Neutrophil (primary cell): ENCODE data around the gene SNAP47.

Source experiments
- H3K27ac ChIP-seq: fragments of 200-600 bp; sonication (generic); 2 replicates; pipeline ENCODE4 v1.5.1; 2016; ENCODE audit warnings: mild to moderate bottlenecking, moderate library complexity
- H3K27me3 ChIP-seq: fragments of 200-600 bp; sonication (generic); 2 replicates; pipeline ENCODE4 v1.6.0; 2016; ENCODE audit warnings: mild to moderate bottlenecking
- H3K36me3 ChIP-seq: fragments of 200-600 bp; sonication (generic); 2 replicates; pipeline ENCODE4 v1.5.1; 2017
- H3K4me1 ChIP-seq, 2 experiments: fragments of 200-600 bp in 1 of 2; sonication (generic) in 1 of 2; 1 replicate in 1 of 2; 2 replicates in 1 of 2; pipeline versions ENCODE4 v1.5.1 to v1.6.1; 2013 to 2016; ENCODE audit warnings: low read depth in 1 of 2, low read length in 1 of 2, mild to moderate bottlenecking in 1 of 2, moderate library complexity in 1 of 2; ENCODE audit not compliant: control insufficient read depth in 1 of 2, insufficient read depth in 1 of 2
- H3K4me3 ChIP-seq, 2 experiments: fragments of 200-600 bp in 1 of 2; sonication (generic) in 1 of 2; 1 replicate in 1 of 2; 2 replicates in 1 of 2; pipeline ENCODE4 v1.5.1; 2013 to 2016; ENCODE audit warnings: low read depth in 1 of 2, low read length in 1 of 2, mild to moderate bottlenecking in 1 of 2, moderate library complexity in 1 of 2
- H3K9me3 ChIP-seq: fragments of 200-600 bp; sonication (generic); 2 replicates; pipeline ENCODE4 v1.5.1; 2016
- TF ChIP-seq, protein P1 (sequence below): fragments of 200-600 bp; sonication (generic); IDR thresholded peaks from 2 replicates; pipeline ENCODE4 v1.5.1; 2016; ENCODE audit warnings: antibody characterized with exemption

SNAP47 gene

DNA sequence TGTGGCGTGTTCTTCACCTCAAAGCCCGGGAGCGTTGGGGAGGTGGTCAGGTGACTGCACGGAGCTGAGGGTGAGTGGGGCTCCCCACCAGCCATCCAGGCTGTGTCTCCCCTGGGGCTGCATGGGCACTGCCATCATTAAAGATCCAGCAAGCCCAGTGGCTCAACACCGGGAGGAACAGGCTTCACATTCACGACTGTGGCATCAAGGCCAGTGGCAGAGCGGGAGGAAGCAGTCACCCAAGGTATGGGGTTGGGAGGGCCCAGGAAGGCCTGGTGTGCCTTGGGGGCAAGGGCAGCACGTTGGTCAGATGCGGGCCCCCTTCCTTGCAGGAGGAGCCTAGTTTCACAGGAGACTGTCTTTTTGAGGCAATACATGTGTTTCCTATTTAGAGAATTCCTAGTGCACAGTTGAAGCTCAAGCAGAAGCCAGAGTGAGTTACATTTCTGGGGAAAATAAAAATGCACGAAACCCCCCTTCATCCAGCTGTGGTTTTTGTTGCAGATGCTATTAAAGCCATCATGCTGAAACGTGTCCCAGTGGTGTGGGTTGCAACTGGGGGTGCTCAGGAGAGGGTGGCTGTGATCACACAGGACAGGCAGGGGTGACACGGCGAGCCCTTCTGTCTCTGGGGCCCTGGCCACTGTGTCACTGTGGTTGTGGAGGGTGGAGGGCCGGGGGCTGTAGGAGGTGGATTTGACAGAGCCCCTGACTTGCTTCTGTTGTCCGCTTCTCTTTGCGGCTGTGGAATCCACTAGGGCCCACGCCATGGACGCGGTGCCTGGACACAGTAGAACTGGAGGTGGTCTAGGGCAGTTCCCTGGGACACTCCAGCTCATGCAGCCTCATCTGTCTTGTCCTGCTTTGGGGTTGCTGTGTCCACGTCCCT is 34.1 kb downstream of the SNAP47 start:
- no peak overlapping the region for H3K4me3 ChIP-seq
- TF ChIP-seq, protein P1, sequence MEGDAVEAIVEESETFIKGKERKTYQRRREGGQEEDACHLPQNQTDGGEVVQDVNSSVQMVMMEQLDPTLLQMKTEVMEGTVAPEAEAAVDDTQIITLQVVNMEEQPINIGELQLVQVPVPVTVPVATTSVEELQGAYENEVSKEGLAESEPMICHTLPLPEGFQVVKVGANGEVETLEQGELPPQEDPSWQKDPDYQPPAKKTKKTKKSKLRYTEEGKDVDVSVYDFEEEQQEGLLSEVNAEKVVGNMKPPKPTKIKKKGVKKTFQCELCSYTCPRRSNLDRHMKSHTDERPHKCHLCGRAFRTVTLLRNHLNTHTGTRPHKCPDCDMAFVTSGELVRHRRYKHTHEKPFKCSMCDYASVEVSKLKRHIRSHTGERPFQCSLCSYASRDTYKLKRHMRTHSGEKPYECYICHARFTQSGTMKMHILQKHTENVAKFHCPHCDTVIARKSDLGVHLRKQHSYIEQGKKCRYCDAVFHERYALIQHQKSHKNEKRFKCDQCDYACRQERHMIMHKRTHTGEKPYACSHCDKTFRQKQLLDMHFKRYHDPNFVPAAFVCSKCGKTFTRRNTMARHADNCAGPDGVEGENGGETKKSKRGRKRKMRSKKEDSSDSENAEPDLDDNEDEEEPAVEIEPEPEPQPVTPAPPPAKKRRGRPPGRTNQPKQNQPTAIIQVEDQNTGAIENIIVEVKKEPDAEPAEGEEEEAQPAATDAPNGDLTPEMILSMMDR, result no peak
- H3K27ac ChIP-seq, result no peak overlapping the region
- no peaks in the 10 kb centered on the region for H3K4me1 ChIP-seq
- H3K27me3 ChIP-seq, result no peaks in the 10 kb centered on the region
- peaks cover 34% of the 10 kb centered on the region for H3K36me3 ChIP-seq
- H3K9me3 ChIP-seq, result no peaks in the 10 kb centered on the region

DNA sequence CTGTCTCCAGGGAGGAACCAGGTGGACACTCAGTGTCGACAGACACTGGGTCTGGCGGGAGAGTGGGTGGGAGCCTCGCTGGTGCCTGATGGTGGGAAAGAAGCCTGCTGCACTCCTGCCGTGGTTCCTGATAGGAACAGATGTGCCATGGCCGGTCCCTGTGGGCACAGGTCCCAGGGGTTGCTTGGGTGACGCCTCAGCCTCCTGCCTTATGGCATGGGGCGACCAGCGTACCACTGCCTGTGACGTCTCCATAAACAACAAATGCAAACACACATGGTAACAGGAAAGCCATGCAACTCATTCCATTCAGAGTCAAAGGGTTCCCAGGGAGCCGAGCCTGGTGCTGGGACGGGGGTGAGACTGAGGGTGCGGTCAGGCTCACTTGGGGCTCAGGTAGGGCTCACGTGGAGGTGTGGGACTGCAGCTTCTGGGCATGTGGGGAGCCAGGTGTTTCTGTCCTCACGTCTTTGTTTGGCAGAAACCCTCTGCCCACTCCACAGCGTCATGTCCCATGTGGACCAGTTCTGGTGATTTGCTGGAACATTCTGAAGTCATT is 34.8 kb downstream of the SNAP47 start:
- Histone ChIP-seq H3K36me3 (peaks cover 32% of the 10 kb centered on the region), H3K27me3 (no peaks in the 10 kb centered on the region), H3K9me3 (no peaks in the 10 kb centered on the region), H3K4me3 (no peak overlapping the region), H3K4me1 (no peaks in the 10 kb centered on the region), H3K27ac (no peak overlapping the region)
- TF ChIP-seq, protein P1, result no peak

DNA sequence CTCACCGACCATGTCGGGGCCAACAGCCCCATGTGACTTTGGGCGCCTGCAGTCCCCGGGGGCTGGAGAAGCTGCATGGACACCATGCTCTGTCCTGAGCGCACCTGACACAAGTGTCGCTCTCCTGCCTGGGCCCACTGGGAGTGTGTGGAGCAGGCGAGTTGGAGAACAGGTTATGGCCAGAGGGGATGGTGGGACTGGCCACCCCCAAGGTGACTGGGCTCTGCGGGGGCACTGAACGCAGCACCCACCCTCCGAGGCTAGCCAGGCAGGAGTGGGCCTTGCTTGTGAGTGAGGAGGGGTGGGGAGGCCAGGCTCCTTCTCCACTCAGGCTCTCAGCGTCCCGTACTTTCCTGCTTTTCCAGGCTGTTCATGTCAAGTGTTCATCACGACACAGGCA is 35.6 kb downstream of the SNAP47 start:
- Histone ChIP-seq H3K4me1 (no peaks in the 10 kb centered on the region), H3K9me3 (no peaks in the 10 kb centered on the region), H3K4me3 (no peak overlapping the region), H3K36me3 (peaks cover 38% of the 10 kb centered on the region), H3K27me3 (no peaks in the 10 kb centered on the region), H3K27ac (no peak overlapping the region)
- TF ChIP-seq, protein P1, result no peak

DNA sequence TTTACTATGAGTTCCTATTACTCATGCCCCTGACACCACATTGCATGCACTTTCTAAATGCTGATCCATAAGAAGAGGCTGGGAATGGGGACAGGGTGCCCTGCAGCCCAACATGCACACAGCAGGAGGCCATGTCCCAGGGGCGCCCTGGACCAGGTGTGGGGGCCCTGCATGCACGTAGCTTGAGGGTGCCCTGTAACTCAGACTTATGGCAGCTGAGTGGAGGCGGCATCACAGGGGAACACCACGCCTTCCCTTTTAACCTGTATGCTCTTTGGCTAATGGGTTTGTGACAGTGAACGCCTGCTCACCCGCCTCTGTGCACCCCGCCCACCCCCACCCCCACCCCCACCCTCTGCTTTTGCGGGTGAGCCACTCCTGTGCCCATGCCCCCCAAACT is 36.1 kb downstream of the SNAP47 start:
- Histone ChIP-seq H3K9me3 (no peaks in the 10 kb centered on the region), H3K27me3 (no peaks in the 10 kb centered on the region), H3K4me3 (no peak overlapping the region), H3K36me3 (peaks cover 43% of the 10 kb centered on the region), H3K27ac (no peak overlapping the region), H3K4me1 (no peaks in the 10 kb centered on the region)
- TF ChIP-seq, protein P1, result no peak

DNA sequence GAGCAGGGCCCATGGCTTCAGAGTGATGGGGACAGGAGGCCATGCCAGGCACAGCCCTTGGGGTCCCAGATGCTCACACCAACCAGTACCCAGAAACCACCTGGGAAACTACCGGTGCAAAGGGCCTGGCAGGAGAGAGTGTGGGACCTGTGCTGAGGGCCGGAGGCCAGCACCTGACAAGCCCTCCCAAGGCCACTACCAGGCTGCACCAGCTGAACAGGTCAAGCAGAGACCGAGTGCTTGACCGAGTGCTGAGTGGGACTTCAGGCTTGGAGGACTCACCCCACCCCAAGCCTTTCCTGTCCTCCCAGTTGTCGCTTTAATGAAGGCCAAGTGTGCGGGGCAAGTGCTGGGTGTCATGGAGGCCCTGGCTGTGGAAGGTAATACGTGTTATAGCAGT is 36.5 kb downstream of the SNAP47 start:
- Histone ChIP-seq H3K4me3 (no peak overlapping the region), H3K27ac (no peak overlapping the region), H3K9me3 (no peaks in the 10 kb centered on the region), H3K36me3 (peaks cover 47% of the 10 kb centered on the region), H3K4me1 (no peaks in the 10 kb centered on the region), H3K27me3 (no peaks in the 10 kb centered on the region)
- TF ChIP-seq, protein P1, result no peak
